ENCODE results near the gene IRF4.

Gene IRF4

GRCh38 chr6:395432-396125 lies 4.0 kb downstream of the IRF4 start:
- Histone ChIP-seq H3K4me3 (no peak overlapping the region), H3K27me3 (peaks cover 0 to 55% of the 10 kb centered on the region in 2 donors), H3K4me1 (peaks cover 0 to 32% (median 29%) of the 10 kb centered on the region in 4 donors), H3K9me3 (no peaks in the 10 kb centered on the region), H3K27ac (no peak overlapping the region), H3K36me3 (no peaks in the 10 kb centered on the region)
- intact Hi-C loops (cut with DNase I; ENCODE audit: low total_unique reads): no loop called here
- DNase-seq: no peak
- TF ChIP-seq CTCF (IDR thresholded peaks at IDR 0.05): no peak

DNA sequence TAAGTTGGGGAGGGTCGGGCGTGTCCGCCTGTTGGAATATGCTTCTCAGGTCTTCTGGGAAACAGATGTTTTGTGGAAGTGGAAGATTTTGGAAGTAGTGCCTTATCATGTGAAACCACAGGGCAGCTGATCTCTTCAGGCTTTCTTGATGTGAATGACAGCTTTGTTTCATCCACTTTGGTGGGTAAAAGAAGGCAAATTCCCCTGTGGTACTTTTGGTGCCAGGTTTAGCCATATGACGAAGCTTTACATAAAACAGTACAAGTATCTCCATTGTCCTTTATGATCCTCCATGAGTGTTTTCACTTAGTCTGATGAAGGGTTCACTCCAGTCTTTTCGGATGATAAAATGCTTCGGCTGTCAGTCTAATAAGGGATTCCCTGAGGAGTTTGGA lies 4.6 kb downstream of the IRF4 start:
- no peaks in the 10 kb centered on the region for H3K9me3 ChIP-seq
- H3K4me3 ChIP-seq: no peak overlapping the region
- peaks cover 0 to 29% (median 27%) of the 10 kb centered on the region in 4 donors for H3K4me1 ChIP-seq
- H3K27me3 ChIP-seq: peaks cover 0 to 50% of the 10 kb centered on the region in 2 donors
- intact Hi-C loops (cut with DNase I; ENCODE audit: low total_unique reads): no loop called here
- no peak for TF ChIP-seq CTCF (IDR thresholded peaks at IDR 0.05)
- H3K27ac ChIP-seq: no peak overlapping the region
- DNase-seq: no peak
- H3K36me3 ChIP-seq: no peaks in the 10 kb centered on the region

DNA sequence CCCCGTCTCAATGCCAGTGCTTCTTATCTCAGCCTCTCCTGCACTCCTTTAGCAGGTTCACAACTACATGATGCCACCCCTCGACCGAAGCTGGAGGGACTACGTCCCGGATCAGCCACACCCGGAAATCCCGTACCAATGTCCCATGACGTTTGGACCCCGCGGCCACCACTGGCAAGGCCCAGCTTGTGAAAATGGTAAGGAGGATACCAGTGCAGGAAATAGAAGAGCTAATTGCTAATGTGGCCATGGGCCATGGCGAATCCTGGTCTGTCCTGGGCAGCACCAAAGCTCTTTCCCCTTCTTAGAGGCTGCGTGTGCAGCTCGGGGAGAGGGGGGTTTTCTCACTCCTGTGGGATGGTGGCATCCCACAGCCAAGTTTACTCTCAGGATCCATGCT lies 5.5 kb downstream of the IRF4 start:
- TF ChIP-seq CTCF (IDR thresholded peaks at IDR 0.05): no peak
- intact Hi-C loops (cut with DNase I; ENCODE audit: low total_unique reads): no loop called here
- H3K4me3 ChIP-seq: no peak overlapping the region
- no peaks in the 10 kb centered on the region for H3K36me3 ChIP-seq
- no peaks in the 10 kb centered on the region for H3K9me3 ChIP-seq
- DNase-seq: no peak
- no peak overlapping the region for H3K27ac ChIP-seq
- H3K4me1 ChIP-seq: peaks cover 0 to 20% (median 18%) of the 10 kb centered on the region in 4 donors
- H3K27me3 ChIP-seq: peaks cover 0 to 41% of the 10 kb centered on the region in 2 donors

- intact Hi-C loops (cut with DNase I; ENCODE audit: low total_unique reads): no loop called here
- no peak overlapping the region for H3K27ac ChIP-seq
- DNase-seq: no peak
- peaks cover 0 to 35% of the 10 kb centered on the region in 2 donors for H3K27me3 ChIP-seq
- no peak for TF ChIP-seq CTCF (IDR thresholded peaks at IDR 0.05)
- H3K9me3 ChIP-seq: no peaks in the 10 kb centered on the region
- no peak overlapping the region for H3K4me3 ChIP-seq
- peaks cover 0 to 14% (median 12%) of the 10 kb centered on the region in 4 donors for H3K4me1 ChIP-seq
- H3K36me3 ChIP-seq: no peaks in the 10 kb centered on the region
Measured at GRCh38 chr6:397604-398003, 6.1 kb downstream of the IRF4 start.

- DNase-seq: no peak
- Histone ChIP-seq H3K4me3 (no peak overlapping the region), H3K36me3 (no peaks in the 10 kb centered on the region), H3K4me1 (peaks cover 0 to 10% (median 8%) of the 10 kb centered on the region in 4 donors), H3K27me3 (peaks cover 0 to 32% of the 10 kb centered on the region in 2 donors), H3K27ac (no peak overlapping the region), H3K9me3 (no peaks in the 10 kb centered on the region)
- TF ChIP-seq CTCF (IDR thresholded peaks at IDR 0.05): no peak
- intact Hi-C loops (cut with DNase I; ENCODE audit: low total_unique reads): no loop called here
Measured at GRCh38 chr6:398065-398464, 6.5 kb downstream of the IRF4 start.
